NCI-H146 (cell line): ENCODE results near the gene MTA3.

Experiments
- DNase-seq: peaks from one replicate; lab custom pipeline; 2025; lab: John Stamatoyannopoulos, UW

MTA3 gene

GRCh38 chr2:42787424-42787787 is 219.0 kb downstream of the MTA3 start:
- no peak for DNase-seq

- no peak for DNase-seq
Measured at GRCh38 chr2:42787788-42788477, 219.5 kb downstream of the MTA3 start.

GRCh38 chr2:42788478-42788793 is 220.0 kb downstream of the MTA3 start:
- no peak for DNase-seq

GRCh38 chr2:42788882-42789281 is 220.4 kb downstream of the MTA3 start:
- DNase-seq: no peak

- no peak for DNase-seq
Measured at GRCh38 chr2:42789751-42790150, 221.3 kb downstream of the MTA3 start.

- DNase-seq: no peak
Measured at GRCh38 chr2:42791606-42792005, 223.2 kb downstream of the MTA3 start.

- DNase-seq: no peak
Measured at GRCh38 chr2:42792087-42792582, 223.7 kb downstream of the MTA3 start.

GRCh38 chr2:42792583-42793333 is 224.3 kb downstream of the MTA3 start, which contains the start of gene HAAO:
TSS of gene HAAO (minus strand) at chr2:42792583. CDS start at chr2:42792536, 47 bp downstream.
- DNase-seq: no peak

- DNase-seq: no peak
Measured at GRCh38 chr2:42793334-42794270, 225.2 kb downstream of the MTA3 start.

- no peak for DNase-seq
Measured at GRCh38 chr2:42794271-42795046, 226.0 kb downstream of the MTA3 start.

GRCh38 chr2:42795275-42795674 is 226.8 kb downstream of the MTA3 start:
- no peak for DNase-seq

- DNase-seq: no peak
Measured at GRCh38 chr2:42795841-42796301, 227.4 kb downstream of the MTA3 start.

- DNase-seq: no peak
Measured at GRCh38 chr2:42796427-42797248, 228.2 kb downstream of the MTA3 start.

- no peak for DNase-seq
Measured at GRCh38 chr2:42797281-42797680, 228.8 kb downstream of the MTA3 start.

- DNase-seq: no peak
Measured at GRCh38 chr2:42799881-42800280, 231.4 kb downstream of the MTA3 start.

GRCh38 chr2:42800461-42800962 is 232.1 kb downstream of the MTA3 start:
- DNase-seq: no peak

GRCh38 chr2:42800981-42801380 is 232.5 kb downstream of the MTA3 start:
- DNase-seq: no peak

- DNase-seq: no peak
Measured at GRCh38 chr2:42801381-42801780, 232.9 kb downstream of the MTA3 start.

- DNase-seq: no peak
Measured at GRCh38 chr2:42802150-42802549, 233.7 kb downstream of the MTA3 start.

- DNase-seq: no peak
Measured at GRCh38 chr2:42804338-42804737, 235.9 kb downstream of the MTA3 start.
